DND-41 (cell line): Measurements from ENCODE around the gene FAM53A.

ENCODE experiments used
- ATAC-seq: fragments of 200-7000 bp; cut with Tn5 transposase; 3 replicates; pipeline ENCODE4 v1.9.1; 2021; ENCODE audit warnings: low read depth; ENCODE audit not compliant: insufficient read depth
- DNase-seq: peaks from one replicate; pipeline ENCODE4 v3.0.0-alpha.2; 2020
- H2AFZ ChIP-seq: 2 replicates; pipeline ENCODE4 v1.6.0; 2012; ENCODE audit warnings: low read depth, low read length
- H3K27ac ChIP-seq: 2 replicates; pipeline ENCODE4 v1.5.1; 2012; ENCODE audit warnings: low read length, inconsistent platforms
- H3K27me3 ChIP-seq: fragments of 200-600 bp; sonication (generic); 2 replicates; pipeline ENCODE4 v1.6.0; 2012; ENCODE audit warnings: low read length, mild to moderate bottlenecking, inconsistent platforms; ENCODE audit not compliant: insufficient read depth, poor library complexity
- H3K36me3 ChIP-seq: 2 replicates; pipeline ENCODE4 v1.5.1; 2012; ENCODE audit warnings: low read length, inconsistent platforms; ENCODE audit not compliant: insufficient read depth
- H3K4me1 ChIP-seq: 2 replicates; pipeline ENCODE4 v1.5.1; 2012; ENCODE audit warnings: mild to moderate bottlenecking, low read length; ENCODE audit not compliant: insufficient read depth
- H3K4me2 ChIP-seq: 2 replicates; pipeline ENCODE4 v1.6.0; 2012; ENCODE audit warnings: mild to moderate bottlenecking, moderate library complexity, low read length, inconsistent platforms; ENCODE audit not compliant: insufficient read depth
- H3K4me3 ChIP-seq, 2 experiments: fragments of 200-600 bp in 1 of 2; shearing (Covaris generic) in 1 of 2; 2 replicates each; pipeline ENCODE4 v1.5.1; 2012 to 2016; ENCODE audit warnings: inconsistent platforms in 2 of 2, low read length in 2 of 2, mild to moderate bottlenecking in 2 of 2, low read depth in 1 of 2, moderate library complexity in 1 of 2
- H3K79me2 ChIP-seq: 2 replicates; pipeline ENCODE4 v1.6.0; 2012; ENCODE audit warnings: low read length, inconsistent platforms; ENCODE audit not compliant: insufficient read depth
- H3K9ac ChIP-seq: 2 replicates; pipeline ENCODE4 v1.6.0; 2012; ENCODE audit warnings: low read depth, mild to moderate bottlenecking, inconsistent platforms, low read length, moderate library complexity
- H3K9me3 ChIP-seq: 2 replicates; pipeline ENCODE4 v1.5.1; 2012; ENCODE audit warnings: low read length, moderate library complexity, mild to moderate bottlenecking, inconsistent platforms; ENCODE audit not compliant: insufficient read depth, severe bottlenecking
- H4K20me1 ChIP-seq: 2 replicates; pipeline ENCODE4 v1.6.0; 2012; ENCODE audit warnings: low read length; ENCODE audit not compliant: insufficient read depth
- EZH2 ChIP-seq: IDR thresholded peaks from 3 replicates; pipeline ENCODE4 v1.6.1; 2012; ENCODE audit warnings: borderline replicate concordance, low read depth, mild to moderate bottlenecking, moderate library complexity, low read length, inconsistent platforms; ENCODE audit not compliant: severe bottlenecking
- TF ChIP-seq, protein P1 (sequence below): IDR thresholded peaks from 2 replicates; pipeline ENCODE4 v1.5.1; 2012; ENCODE audit warnings: borderline replicate concordance, low read length, moderate library complexity, mild to moderate bottlenecking; ENCODE audit not compliant: poor library complexity, severe bottlenecking; ENCODE audit errors: extremely low read depth

Gene FAM53A

GRCh38 chr4:1601533-1601835, 82.6 kb downstream of the FAM53A start:
- H3K4me2 ChIP-seq = no peak overlapping the region
- H3K9ac ChIP-seq = no peak overlapping the region
- H3K79me2 ChIP-seq = no peaks in the 10 kb centered on the region
- no peak overlapping the region for H2AFZ ChIP-seq
- no peaks in the 10 kb centered on the region for H3K4me1 ChIP-seq
- no peaks in the 10 kb centered on the region; the same call in 1 of the 2 replicates for H4K20me1 ChIP-seq
- no peak overlapping the region for H3K4me3 ChIP-seq
- no peak for DNase-seq
- TF ChIP-seq EZH2 = no peak
- TF ChIP-seq, protein P1, sequence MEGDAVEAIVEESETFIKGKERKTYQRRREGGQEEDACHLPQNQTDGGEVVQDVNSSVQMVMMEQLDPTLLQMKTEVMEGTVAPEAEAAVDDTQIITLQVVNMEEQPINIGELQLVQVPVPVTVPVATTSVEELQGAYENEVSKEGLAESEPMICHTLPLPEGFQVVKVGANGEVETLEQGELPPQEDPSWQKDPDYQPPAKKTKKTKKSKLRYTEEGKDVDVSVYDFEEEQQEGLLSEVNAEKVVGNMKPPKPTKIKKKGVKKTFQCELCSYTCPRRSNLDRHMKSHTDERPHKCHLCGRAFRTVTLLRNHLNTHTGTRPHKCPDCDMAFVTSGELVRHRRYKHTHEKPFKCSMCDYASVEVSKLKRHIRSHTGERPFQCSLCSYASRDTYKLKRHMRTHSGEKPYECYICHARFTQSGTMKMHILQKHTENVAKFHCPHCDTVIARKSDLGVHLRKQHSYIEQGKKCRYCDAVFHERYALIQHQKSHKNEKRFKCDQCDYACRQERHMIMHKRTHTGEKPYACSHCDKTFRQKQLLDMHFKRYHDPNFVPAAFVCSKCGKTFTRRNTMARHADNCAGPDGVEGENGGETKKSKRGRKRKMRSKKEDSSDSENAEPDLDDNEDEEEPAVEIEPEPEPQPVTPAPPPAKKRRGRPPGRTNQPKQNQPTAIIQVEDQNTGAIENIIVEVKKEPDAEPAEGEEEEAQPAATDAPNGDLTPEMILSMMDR = no peak
- H3K36me3 ChIP-seq = no peaks in the 10 kb centered on the region
- no peaks in the 10 kb centered on the region for H3K27me3 ChIP-seq
- H3K9me3 ChIP-seq = no peaks in the 10 kb centered on the region
- no peak overlapping the region for H3K27ac ChIP-seq
- ATAC-seq = no peak

DNA sequence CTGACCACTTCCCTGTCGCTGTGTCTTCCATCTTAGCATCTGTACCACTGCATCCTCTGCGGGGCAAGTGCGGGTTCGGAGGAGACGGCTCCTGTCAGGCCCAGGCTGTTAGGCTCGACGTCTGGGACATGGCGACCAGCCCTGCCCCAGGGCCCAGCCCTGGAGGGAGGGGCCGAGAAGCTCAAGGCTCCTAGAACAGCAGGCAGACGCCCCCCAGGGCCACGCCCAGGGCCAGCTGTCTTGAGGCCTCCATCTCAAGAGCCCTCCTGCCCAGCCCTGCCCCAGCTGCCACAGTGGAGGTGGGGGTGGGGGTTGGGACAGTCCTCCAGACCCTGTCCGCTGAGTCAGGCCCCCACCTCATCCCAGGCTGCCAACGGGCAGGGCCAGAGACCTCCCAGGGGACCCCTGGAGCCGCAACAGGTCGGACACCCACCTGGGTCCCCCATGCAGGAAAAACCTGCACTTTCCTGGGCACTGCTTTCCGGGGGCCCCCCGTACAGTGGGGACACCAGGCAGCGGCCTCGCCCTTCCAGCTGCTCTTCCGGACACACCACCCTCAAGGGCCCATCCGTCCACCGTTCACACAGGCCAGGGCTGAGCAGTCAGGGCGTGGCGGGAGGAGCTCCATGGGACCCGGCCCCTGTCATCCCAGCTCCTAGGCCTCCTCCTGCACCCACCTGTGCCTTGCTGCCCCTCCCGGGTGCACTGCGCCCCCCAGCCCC, 83.1 kb downstream of the FAM53A start:
- Histone ChIP-seq H3K4me3 (no peak overlapping the region), H3K27me3 (no peaks in the 10 kb centered on the region), H3K36me3 (no peaks in the 10 kb centered on the region), H3K9me3 (no peaks in the 10 kb centered on the region), H3K4me2 (no peak overlapping the region), H3K79me2 (no peaks in the 10 kb centered on the region), H3K9ac (no peak overlapping the region), H3K4me1 (no peaks in the 10 kb centered on the region), H2AFZ (no peak overlapping the region), H3K27ac (no peak overlapping the region), H4K20me1 (no peaks in the 10 kb centered on the region; the same call in 1 of the 2 replicates)
- ATAC-seq (no peak), DNase-seq (no peak)
- TF ChIP-seq, protein P1 = no peak
- TF ChIP-seq EZH2 = no peak

DNA sequence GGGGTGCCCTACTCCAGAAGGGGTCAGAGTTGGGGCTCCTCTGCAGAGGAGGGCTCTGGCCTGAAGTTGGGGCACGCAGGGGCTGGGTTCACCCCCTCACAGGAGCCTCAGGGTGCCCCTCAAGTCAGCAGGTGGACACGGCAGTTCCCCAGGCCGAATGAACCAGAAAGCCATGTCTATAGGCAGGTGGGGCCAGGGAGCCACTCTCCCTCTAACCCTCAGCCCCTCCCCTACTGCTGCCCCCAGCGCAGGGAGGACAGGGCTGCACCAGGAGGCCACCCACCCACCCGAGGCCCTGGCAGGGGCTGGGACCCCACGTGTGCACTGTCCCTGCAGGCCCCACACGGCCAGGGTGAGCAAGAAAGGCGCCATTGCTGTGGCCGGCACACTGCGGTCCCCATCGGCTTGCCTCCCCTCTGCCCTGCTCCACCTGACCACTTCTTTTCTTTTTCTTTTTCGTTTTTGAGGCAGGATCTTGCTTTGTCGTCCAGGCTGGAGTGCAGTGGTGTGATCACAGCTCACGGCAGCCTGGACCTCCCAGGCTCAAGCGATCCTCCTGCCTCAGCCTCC, 83.8 kb downstream of the FAM53A start:
- DNase-seq (no peak), ATAC-seq (no peak)
- H3K9ac ChIP-seq = no peak overlapping the region
- no peak for TF ChIP-seq EZH2
- TF ChIP-seq, protein P1 = no peak
- H4K20me1 ChIP-seq = no peaks in the 10 kb centered on the region; the same call in 1 of the 2 replicates
- H3K27me3 ChIP-seq = no peaks in the 10 kb centered on the region
- no peaks in the 10 kb centered on the region for H3K9me3 ChIP-seq
- H3K4me3 ChIP-seq = no peak overlapping the region
- no peak overlapping the region for H2AFZ ChIP-seq
- H3K4me2 ChIP-seq = no peak overlapping the region
- H3K4me1 ChIP-seq = no peaks in the 10 kb centered on the region
- no peaks in the 10 kb centered on the region for H3K36me3 ChIP-seq
- no peak overlapping the region for H3K27ac ChIP-seq
- H3K79me2 ChIP-seq = no peaks in the 10 kb centered on the region
